ENCODE measurements around the gene FAM184B. TPM values are rescaled to one million over a fixed set of nuclear protein-coding genes. Genes with fewer than 3 reads are reported as not detected.
"Not testable (repeated sequence)": the region's sequence is repeated elsewhere in the genome, so short reads cannot be mapped to it uniquely, and the experiment has no call there.

The FAM184B gene
- total RNA-seq, 2 experiments from 2014 or later, result not detected

GRCh38 chr4:17664755-17665154 lies 116.7 kb downstream of the FAM184B start:
- POLR2A ChIA-PET, result no interaction called here
- H3K4me3 Mint-ChIP-seq, result no peak overlapping the region

GRCh38 chr4:17662694-17663093 lies 118.7 kb downstream of the FAM184B start:
- Mint-ChIP-seq H3K27me3 (peaks cover 5% of the 10 kb centered on the region), H3K9me3 (no peaks in the 10 kb centered on the region), H3K4me3 (no peak overlapping the region), H3K27ac (no peak overlapping the region), H3K36me3 (no peaks in the 10 kb centered on the region), H3K4me1 (ENCODE audit: low read depth) (no peaks in the 10 kb centered on the region)
- ChIA-PET CTCF (no interaction called here), POLR2A (no interaction called here)
- intact Hi-C loops (cut with micrococcal nuclease), result no loop called here
- DNase-seq, result no peak

More at GRCh38 chr4:17664755-17665154, 116.7 kb downstream of the FAM184B start:
- no peak overlapping the region for H3K27ac Mint-ChIP-seq
- no peaks in the 10 kb centered on the region for H3K9me3 Mint-ChIP-seq
- H3K36me3 Mint-ChIP-seq, result no peaks in the 10 kb centered on the region
- DNase-seq, result no peak
- CTCF ChIA-PET, result interaction anchor here (0.9 kb wide), 1 partner anchor 116 kb away, joined by 3 read pairs; no protein-coding TSS in a partner anchor
- H3K27me3 Mint-ChIP-seq, result peaks cover 8% of the 10 kb centered on the region
- H3K4me1 Mint-ChIP-seq (ENCODE audit: low read depth), result no peaks in the 10 kb centered on the region
- intact Hi-C loops (cut with micrococcal nuclease), result no loop called here

- H3K27ac Mint-ChIP-seq; intact Hi-C loops (cut with micrococcal nuclease); POLR2A ChIA-PET; H3K36me3 Mint-ChIP-seq; CTCF ChIA-PET; H3K4me3 Mint-ChIP-seq; H3K9me3 Mint-ChIP-seq; H3K27me3 Mint-ChIP-seq; DNase-seq; H3K4me1 Mint-ChIP-seq (ENCODE audit: low read depth): not testable (repeated sequence)
Measured at GRCh38 chr4:17659196-17659595, 122.2 kb downstream of the FAM184B start.

GRCh38 chr4:17657849-17658248 lies 123.6 kb downstream of the FAM184B start:
- CTCF ChIA-PET, result interaction anchor here (1.0 kb wide), 1 partner anchor 112 kb away, joined by 3 read pairs; no protein-coding TSS in a partner anchor
- Mint-ChIP-seq H3K4me3 (no peak overlapping the region), H3K27ac (no peak overlapping the region), H3K36me3 (no peaks in the 10 kb centered on the region), H3K4me1 (ENCODE audit: low read depth) (no peaks in the 10 kb centered on the region), H3K9me3 (no peaks in the 10 kb centered on the region), H3K27me3 (peaks cover 6% of the 10 kb centered on the region)
- POLR2A ChIA-PET, result no interaction called here
- no peak for DNase-seq
- intact Hi-C loops (cut with micrococcal nuclease), result no loop called here

- Mint-ChIP-seq H3K36me3 (no peaks in the 10 kb centered on the region), H3K27ac (no peak overlapping the region), H3K4me3 (no peak overlapping the region), H3K4me1 (ENCODE audit: low read depth) (no peaks in the 10 kb centered on the region), H3K27me3 (peaks cover 6% of the 10 kb centered on the region), H3K9me3 (no peaks in the 10 kb centered on the region)
- intact Hi-C loops (cut with micrococcal nuclease), result no loop called here
- no peak for DNase-seq
- CTCF ChIA-PET, result no interaction called here
- POLR2A ChIA-PET, result no interaction called here
Measured at GRCh38 chr4:17657090-17657489, 124.3 kb downstream of the FAM184B start.

- Mint-ChIP-seq H3K27me3 (peaks cover 5% of the 10 kb centered on the region), H3K27ac (no peak overlapping the region), H3K36me3 (no peaks in the 10 kb centered on the region), H3K4me3 (no peak overlapping the region), H3K4me1 (ENCODE audit: low read depth) (peaks cover 7% of the 10 kb centered on the region), H3K9me3 (no peaks in the 10 kb centered on the region)
- no peak for DNase-seq
- intact Hi-C loops (cut with micrococcal nuclease), result no loop called here
- CTCF ChIA-PET, result no interaction called here
- POLR2A ChIA-PET, result no interaction called here
Measured at GRCh38 chr4:17654701-17655100, 126.7 kb downstream of the FAM184B start.

GRCh38 chr4:17650406-17650805 lies 131.0 kb downstream of the FAM184B start:
- Mint-ChIP-seq H3K36me3 (no peaks in the 10 kb centered on the region), H3K27me3 (peaks cover 3% of the 10 kb centered on the region), H3K27ac (no peak overlapping the region), H3K9me3 (peaks cover 3% of the 10 kb centered on the region), H3K4me1 (ENCODE audit: low read depth) (peaks cover 7% of the 10 kb centered on the region), H3K4me3 (no peak overlapping the region)
- intact Hi-C loops (cut with micrococcal nuclease), result no loop called here
- POLR2A ChIA-PET, result no interaction called here
- DNase-seq, result no peak
- CTCF ChIA-PET, result no interaction called here

- peaks cover 7% of the 10 kb centered on the region for H3K4me1 Mint-ChIP-seq (ENCODE audit: low read depth)
- no peaks in the 10 kb centered on the region for H3K36me3 Mint-ChIP-seq
- peaks cover 3% of the 10 kb centered on the region for H3K27me3 Mint-ChIP-seq
- peaks cover 3% of the 10 kb centered on the region for H3K9me3 Mint-ChIP-seq
- intact Hi-C loops (cut with micrococcal nuclease), result no loop called here
- CTCF ChIA-PET, result interaction anchor here (0.5 kb wide), 1 partner anchor 564 kb away, joined by 3 read pairs; no protein-coding TSS in a partner anchor
- no peak overlapping the region for H3K27ac Mint-ChIP-seq
- no peak for DNase-seq
- POLR2A ChIA-PET, result no interaction called here
- no peak overlapping the region for H3K4me3 Mint-ChIP-seq
Measured at GRCh38 chr4:17647927-17648326, 133.5 kb downstream of the FAM184B start.

GRCh38 chr4:17647176-17647806 lies 134.1 kb downstream of the FAM184B start:
- DNase-seq, result no peak
- H3K4me1 Mint-ChIP-seq (ENCODE audit: low read depth), result peaks cover 7% of the 10 kb centered on the region
- CTCF ChIA-PET, result interaction anchor here (0.5 kb wide), 1 partner anchor 565 kb away, joined by 3 read pairs; no protein-coding TSS in a partner anchor
- H3K27ac Mint-ChIP-seq, result no peak overlapping the region
- POLR2A ChIA-PET, result no interaction called here
- intact Hi-C loops (cut with micrococcal nuclease), result no loop called here
- H3K36me3 Mint-ChIP-seq, result peaks cover 4% of the 10 kb centered on the region
- no peak overlapping the region for H3K4me3 Mint-ChIP-seq
- H3K27me3 Mint-ChIP-seq, result peaks cover 3% of the 10 kb centered on the region
- H3K9me3 Mint-ChIP-seq, result peaks cover 3% of the 10 kb centered on the region

- no peak overlapping the region for H3K4me3 Mint-ChIP-seq
- no peak for DNase-seq
- H3K4me1 Mint-ChIP-seq (ENCODE audit: low read depth), result peaks cover 5% of the 10 kb centered on the region
- intact Hi-C loops (cut with micrococcal nuclease), result no loop called here
- H3K9me3 Mint-ChIP-seq, result peaks cover 3% of the 10 kb centered on the region
- CTCF ChIA-PET, result no interaction called here
- H3K27ac Mint-ChIP-seq, result no peak overlapping the region
- H3K36me3 Mint-ChIP-seq, result peaks cover 5% of the 10 kb centered on the region
- peaks cover 3% of the 10 kb centered on the region for H3K27me3 Mint-ChIP-seq
- POLR2A ChIA-PET, result no interaction called here
Measured at GRCh38 chr4:17646693-17647092, 134.7 kb downstream of the FAM184B start.

GRCh38 chr4:17642398-17642783 lies 139.0 kb downstream of the FAM184B start:
- CTCF ChIA-PET, result interaction anchor here (1.0 kb wide), 1 partner anchor 93 kb away, joined by 3 read pairs; no protein-coding TSS in a partner anchor
- DNase-seq, result no peak
- H3K4me3 Mint-ChIP-seq, result no peak overlapping the region
- peaks cover 5% of the 10 kb centered on the region for H3K36me3 Mint-ChIP-seq
- peaks cover 3% of the 10 kb centered on the region for H3K9me3 Mint-ChIP-seq
- no peak overlapping the region for H3K27ac Mint-ChIP-seq
- peaks cover 3% of the 10 kb centered on the region for H3K27me3 Mint-ChIP-seq
- no peaks in the 10 kb centered on the region for H3K4me1 Mint-ChIP-seq (ENCODE audit: low read depth)
- intact Hi-C loops (cut with micrococcal nuclease), result no loop called here
- POLR2A ChIA-PET, result interaction anchor here (1.4 kb wide), 1 partner anchor 28 kb away, joined by 4 read pairs; the partner anchor contains the start of gene MED28

- ChIA-PET CTCF (interaction anchor here (1.3 kb wide), 1 partner anchor 90 kb away, joined by 5 read pairs; no protein-coding TSS in a partner anchor), POLR2A (interaction anchor here (0.5 kb wide), 1 partner anchor 163 kb away, joined by 5 read pairs; no protein-coding TSS in a partner anchor)
- Mint-ChIP-seq H3K4me3 (no peak overlapping the region), H3K9me3 (no peaks in the 10 kb centered on the region), H3K27me3 (no peaks in the 10 kb centered on the region), H3K4me1 (ENCODE audit: low read depth) (no peaks in the 10 kb centered on the region), H3K36me3 (peaks cover 12% of the 10 kb centered on the region), H3K27ac (no peak overlapping the region)
- no peak for DNase-seq
- intact Hi-C loops (cut with micrococcal nuclease), result loop anchor here (5.0 kb wide), 1 partner anchor 953 kb away; no protein-coding TSS in a partner anchor
Measured at GRCh38 chr4:17639136-17639535, 142.3 kb downstream of the FAM184B start.
